Left lung (tissue), 10 donors: ENCODE data around the gene TRHDE. TPM values are rescaled to one million over a fixed set of nuclear protein-coding genes. Genes with fewer than 3 reads are reported as not detected.
"Not testable (repeated sequence)": the region's sequence is repeated elsewhere in the genome, so short reads cannot be mapped to it uniquely, and the experiment has no call there.

Source experiments
- ATAC-seq: fragments of 200-7000 bp; cut with Tn5 transposase; one replicate; pipeline ENCODE4 v1.9.1; 2020; ENCODE audit warnings: moderate library complexity
- DNase-seq, 4 donors: peaks; one replicate each; pipeline ENCODE4 v3.0.0-alpha.2; 2013 to 2020
- H3K27ac ChIP-seq, 2 donors: fragments of 200-600 bp; sonication (generic) in 1 of 2; one replicate each; pipeline versions ENCODE4 v1.5.0 to v1.8.0; 2020 to 2021
- H3K27me3 ChIP-seq, 2 donors: fragments of 200-600 bp; sonication (generic) in 1 of 2; one replicate each; pipeline versions ENCODE4 v1.5.0 to v1.8.0; 2020 to 2021
- H3K36me3 ChIP-seq, 2 donors: fragments of 200-600 bp; sonication (generic) in 1 of 2; one replicate each; pipeline versions ENCODE4 v1.5.0 to v1.8.0; 2020 to 2021
- H3K4me1 ChIP-seq, 2 donors: fragments of 200-600 bp; one replicate each; pipeline ENCODE4 v1.8.0; 2021
- H3K4me3 ChIP-seq, 2 donors: fragments of 200-600 bp; sonication (generic) in 1 of 2; one replicate each; pipeline versions ENCODE4 v1.5.0 to v1.8.0; 2020 to 2021; ENCODE audit warnings: mild to moderate bottlenecking in 1 of 2
- H3K9me3 ChIP-seq, 2 donors: fragments of 200-600 bp; sonication (generic) in 1 of 2; one replicate each; pipeline versions ENCODE4 v1.5.0 to v1.8.0; 2020 to 2021
- CTCF ChIP-seq, 2 donors: fragments of 200-600 bp; sonication (generic) in 1 of 2; IDR thresholded peaks; one replicate each; pipeline versions ENCODE4 v1.5.0 to v1.8.0; 2021; ENCODE audit warnings: antibody characterized with exemption in 2 of 2
- intact Hi-C, 2 donors: fragments of 100-400 bp; cut with DNase I; formaldehyde crosslinking; loops; one replicate each; pipeline versions ENCODE4 v1.11.2 to v1.14.2; 2022
- polyA plus RNA-seq, 6 donors: library from polyadenylated mRNA; unstranded; fragments of 120-200 nt; gene quantifications; one replicate each; pipeline ENCODE4 v1.2.1, GENCODE V29; 2013; ENCODE audit not compliant: insufficient read length in 6 of 6
- total RNA-seq, 2 donors: library from RNA; stranded (reverse); fragmentation: NEBNext Ultra II Directional; extraction: Animal tissue kit (Norgen Biotek cat#: 25700); gene quantifications; one replicate each; pipeline ENCODE4 v1.2.1, GENCODE V29; 2021
- donor health status: DM: no; HTN: yes; CAD: no.
- donor health status: DM: no; HTN: no; CAD: no.

TRHDE gene
- total and polyA plus RNA-seq, 8 donors = 0.87 to 4.3 (median 2.8) TPM

GRCh38 chr12:72505227-72505626 is 233.1 kb downstream of the TRHDE start:
- Histone ChIP-seq H3K9me3 (peaks cover 0 to 3% of the 10 kb centered on the region in 2 donors), H3K36me3 (no peaks in the 10 kb centered on the region), H3K4me1 (no peaks in the 10 kb centered on the region), H3K27me3 (no peaks in the 10 kb centered on the region), H3K4me3 (no peak overlapping the region), H3K27ac (no peak overlapping the region)
- no peak for ATAC-seq
- TF ChIP-seq CTCF (IDR thresholded peaks at IDR 0.05) = no peak
- no peak for DNase-seq
- intact Hi-C loops = no loop called here

GRCh38 chr12:72509891-72510290 is 237.7 kb downstream of the TRHDE start:
- ATAC-seq = no peak

GRCh38 chr12:72510772-72511171 is 238.6 kb downstream of the TRHDE start:
- no peak for DNase-seq
- Histone ChIP-seq H3K36me3 (no peaks in the 10 kb centered on the region), H3K27ac (no peak overlapping the region), H3K4me1 (no peaks in the 10 kb centered on the region), H3K27me3 (no peaks in the 10 kb centered on the region), H3K4me3 (no peak overlapping the region), H3K9me3 (peaks cover 0 to 3% of the 10 kb centered on the region in 2 donors)
- no peak for ATAC-seq
- intact Hi-C loops = no loop called here
- TF ChIP-seq CTCF (IDR thresholded peaks at IDR 0.05) = no peak

More at GRCh38 chr12:72509891-72510290, 237.7 kb downstream of the TRHDE start:
- no peak for DNase-seq
- H3K4me1 ChIP-seq = no peaks in the 10 kb centered on the region
- H3K36me3 ChIP-seq = no peaks in the 10 kb centered on the region
- H3K4me3 ChIP-seq = no peak overlapping the region
- no peak for TF ChIP-seq CTCF (IDR thresholded peaks at IDR 0.05)
- H3K27me3 ChIP-seq = no peaks in the 10 kb centered on the region
- peaks cover 0 to 3% of the 10 kb centered on the region in 2 donors for H3K9me3 ChIP-seq
- H3K27ac ChIP-seq = no peak overlapping the region
- intact Hi-C loops = no loop called here

GRCh38 chr12:72511498-72511897 is 239.3 kb downstream of the TRHDE start:
- no peak for ATAC-seq
- no peak for DNase-seq
- intact Hi-C loops = no loop called here
- no peaks in the 10 kb centered on the region for H3K36me3 ChIP-seq
- H3K4me3 ChIP-seq = no peak overlapping the region
- no peaks in the 10 kb centered on the region for H3K4me1 ChIP-seq
- peaks cover 0 to under 1% of the 10 kb centered on the region in 2 donors for H3K9me3 ChIP-seq
- H3K27me3 ChIP-seq = no peaks in the 10 kb centered on the region
- no peak overlapping the region for H3K27ac ChIP-seq
- no peak for TF ChIP-seq CTCF (IDR thresholded peaks at IDR 0.05)

GRCh38 chr12:72511906-72512305 is 239.7 kb downstream of the TRHDE start:
- Histone ChIP-seq H3K27ac (no peak overlapping the region), H3K36me3 (no peaks in the 10 kb centered on the region), H3K4me1 (no peaks in the 10 kb centered on the region), H3K4me3 (no peak overlapping the region), H3K27me3 (no peaks in the 10 kb centered on the region), H3K9me3 (no peaks in the 10 kb centered on the region)
- no peak for DNase-seq
- ATAC-seq = peak; percentile 26
- no peak for TF ChIP-seq CTCF (IDR thresholded peaks at IDR 0.05)
- intact Hi-C loops = no loop called here

GRCh38 chr12:72520044-72520678 is 248.0 kb downstream of the TRHDE start:
- H3K27me3 ChIP-seq, DNase-seq, H3K27ac ChIP-seq, ATAC-seq, intact Hi-C loops, H3K36me3 ChIP-seq, H3K4me1 ChIP-seq, H3K9me3 ChIP-seq, H3K4me3 ChIP-seq: not testable (repeated sequence)
